H9 (cell line): Measurements from ENCODE around the gene TMIE. TPM values are rescaled to one million over a fixed set of nuclear protein-coding genes. Genes with fewer than 3 reads are reported as not detected.

ENCODE experiments used
- DNase-seq: peaks from one replicate; pipeline ENCODE4 v3.0.0-alpha.2; 2017
- H2AFZ ChIP-seq: one replicate; pipeline ENCODE4 v1.6.1; 2013; ENCODE audit warnings: mild to moderate bottlenecking, low read length, control low read depth, moderate library complexity
- H2AK5ac ChIP-seq: 2 replicates; pipeline ENCODE4 v1.6.1; 2013; ENCODE audit warnings: low read length, control low read depth, mixed read lengths; ENCODE audit not compliant: insufficient read length
- H2BK120ac ChIP-seq: one replicate; pipeline ENCODE4 v1.6.1; 2013; ENCODE audit warnings: low read depth, mild to moderate bottlenecking, low read length, control low read depth, inconsistent platforms; ENCODE audit not compliant: poor library complexity, severe bottlenecking
- H2BK12ac ChIP-seq: 2 replicates; pipeline ENCODE4 v1.6.1; 2013; ENCODE audit warnings: low read length, control low read depth, mixed read lengths, low read depth; ENCODE audit not compliant: insufficient read length
- H2BK15ac ChIP-seq: 2 replicates; pipeline ENCODE4 v1.6.1; 2013; ENCODE audit warnings: low read depth, low read length, control low read depth
- H2BK20ac ChIP-seq: one replicate; pipeline ENCODE4 v1.6.1; 2013; ENCODE audit warnings: low read depth, mild to moderate bottlenecking, low read length, control low read depth, inconsistent platforms; ENCODE audit not compliant: poor library complexity, severe bottlenecking
- H2BK5ac ChIP-seq: 2 replicates; pipeline ENCODE4 v1.6.1; 2013; ENCODE audit warnings: low read length, control low read depth, mixed read lengths; ENCODE audit not compliant: insufficient read length
- H3K14ac ChIP-seq: 2 replicates; pipeline ENCODE4 v1.6.1; 2013; ENCODE audit warnings: low read length, control low read depth; ENCODE audit not compliant: insufficient read depth
- H3K18ac ChIP-seq: 2 replicates; pipeline ENCODE4 v1.6.1; 2013; ENCODE audit warnings: low read depth, mild to moderate bottlenecking, mixed read lengths, low read length, control low read depth; ENCODE audit not compliant: insufficient read length
- H3K23ac ChIP-seq: 2 replicates; pipeline ENCODE4 v1.6.1; 2013; ENCODE audit warnings: low read length, control low read depth, mixed read lengths, low read depth; ENCODE audit not compliant: insufficient read length
- H3K23me2 ChIP-seq: 2 replicates; pipeline ENCODE4 v1.6.1; 2013; ENCODE audit warnings: low read depth, mild to moderate bottlenecking, mixed read lengths, low read length, control low read depth; ENCODE audit not compliant: insufficient read length, poor library complexity, severe bottlenecking
- H3K27ac ChIP-seq: 2 replicates; pipeline ENCODE4 v1.5.1; 2013; ENCODE audit warnings: low read length, control low read depth, mixed read lengths, low read depth; ENCODE audit not compliant: insufficient read length
- H3K27me3 ChIP-seq: 2 replicates; pipeline ENCODE4 v1.6.1; 2013; ENCODE audit warnings: low read length, control low read depth, inconsistent platforms; ENCODE audit not compliant: insufficient read depth
- H3K4ac ChIP-seq: 2 replicates; pipeline ENCODE4 v1.6.1; 2013; ENCODE audit warnings: low read depth, mild to moderate bottlenecking, control low read depth, inconsistent platforms, low read length, moderate library complexity
- H3K4me1 ChIP-seq: 2 replicates; pipeline ENCODE4 v1.6.1; 2013; ENCODE audit warnings: low read length, control low read depth, inconsistent platforms; ENCODE audit not compliant: insufficient read depth
- H3K4me2 ChIP-seq: 2 replicates; pipeline ENCODE4 v1.6.1; 2013; ENCODE audit warnings: low read length, control low read depth, mixed read lengths; ENCODE audit not compliant: insufficient read length, insufficient read depth
- H3K56ac ChIP-seq: 2 replicates; pipeline ENCODE4 v1.6.1; 2013; ENCODE audit warnings: low read depth, mild to moderate bottlenecking, mixed read lengths, low read length, control low read depth; ENCODE audit not compliant: insufficient read length
- H3K79me1 ChIP-seq: 2 replicates; pipeline ENCODE4 v1.6.1; 2013; ENCODE audit warnings: low read depth, mild to moderate bottlenecking, moderate library complexity, low read length, control low read depth, inconsistent platforms; ENCODE audit not compliant: insufficient read depth, poor library complexity, severe bottlenecking
- H3K79me2 ChIP-seq: 2 replicates; pipeline ENCODE4 v1.6.1; 2013; ENCODE audit warnings: low read length, control low read depth, inconsistent platforms; ENCODE audit not compliant: insufficient read depth
- H3K9ac ChIP-seq: 2 replicates; pipeline ENCODE4 v1.6.1; 2013; ENCODE audit warnings: low read length, control low read depth, mixed read lengths; ENCODE audit not compliant: insufficient read length; ENCODE audit errors: extremely low read depth
- H3K9me3 ChIP-seq: one replicate; pipeline ENCODE4 v1.6.1; 2013; ENCODE audit warnings: low read depth, low read length, inconsistent platforms; ENCODE audit not compliant: control insufficient read depth
- H3T11ph ChIP-seq: one replicate; pipeline ENCODE4 v1.6.1; 2013; ENCODE audit warnings: mild to moderate bottlenecking, low read length, control low read depth, inconsistent platforms
- H4K20me1 ChIP-seq: one replicate; pipeline ENCODE4 v1.6.1; 2013; ENCODE audit not compliant: control insufficient read depth, insufficient read length, insufficient read depth
- H4K5ac ChIP-seq: 2 replicates; pipeline ENCODE4 v1.6.1; 2013; ENCODE audit warnings: low read depth, mild to moderate bottlenecking, mixed read lengths, low read length, control low read depth; ENCODE audit not compliant: insufficient read length
- H4K8ac ChIP-seq: replicated peaks from 2 replicates; pipeline ENCODE4 v1.6.1; 2013; ENCODE audit warnings: low read length, control low read depth, mixed read lengths, low read depth; ENCODE audit not compliant: insufficient read length
- H4K91ac ChIP-seq: 2 replicates; pipeline ENCODE4 v1.6.1; 2013; ENCODE audit warnings: low read depth, mild to moderate bottlenecking, moderate library complexity, mixed read lengths, low read length, control low read depth; ENCODE audit not compliant: insufficient read length
- H3K27ac Mint-ChIP-seq, 3 experiments: 2 replicates in 2 of 3; 3 replicates in 1 of 3; pipeline ENCODE4 v1.8.0; 2020 to 2021; ENCODE audit warnings: mixed read lengths in 3 of 3, mild to moderate bottlenecking in 1 of 3, moderate library complexity in 1 of 3
- H3K27me3 Mint-ChIP-seq: 2 replicates; pipeline ENCODE4 v1.8.0; 2021; ENCODE audit warnings: low read depth, mild to moderate bottlenecking, moderate library complexity, mixed read lengths
- H3K36me3 Mint-ChIP-seq, 3 experiments: 2 replicates in 2 of 3; 3 replicates in 1 of 3; pipeline ENCODE4 v1.8.0; 2020 to 2021; ENCODE audit warnings: low read depth in 3 of 3, mixed read lengths in 3 of 3; ENCODE audit not compliant: insufficient read depth in 1 of 3
- H3K4me1 Mint-ChIP-seq, 2 experiments: 2 replicates each; pipeline ENCODE4 v1.8.0; 2020; ENCODE audit warnings: mixed read lengths in 2 of 2
- H3K4me3 Mint-ChIP-seq, 2 experiments: 2 replicates in 1 of 2; 3 replicates in 1 of 2; pipeline ENCODE4 v1.8.0; 2020 to 2021; ENCODE audit warnings: mild to moderate bottlenecking in 2 of 2, mixed read lengths in 2 of 2, moderate library complexity in 1 of 2
- H3K9me3 Mint-ChIP-seq, 2 experiments: 2 replicates in 1 of 2; 3 replicates in 1 of 2; pipeline ENCODE4 v1.8.0; 2020; ENCODE audit warnings: mild to moderate bottlenecking in 2 of 2, mixed read lengths in 2 of 2, moderate library complexity in 1 of 2
- CTCF ChIP-seq: fragments of 200-600 bp; sonication (generic); conservative IDR thresholded peaks from 3 replicates; pipeline ENCODE4 v1.8.0; 2021; ENCODE audit warnings: antibody characterized with exemption, mild to moderate bottlenecking
- WGBS: extraction: QIAGEN DNeasy Blood & Tissue Kit; methylation state at CpG from one replicate; pipeline ENCODE4 v1.1.7; 2013; ENCODE audit warnings: missing lambda C conversion rate, low lambda C conversion rate, mixed read lengths; ENCODE audit not compliant: insufficient read length; ENCODE audit errors: extremely low coverage; 5-methylcytosine and 5-hydroxymethylcytosine counted together
- total RNA-seq: library from RNA; stranded (reverse); gene quantifications from 2 replicates; pipeline ENCODE4 v1.2.1, GENCODE V29; 2021

The TMIE gene
- total RNA-seq, 1 experiment from 2014 or later: 0.63 TPM

DNA sequence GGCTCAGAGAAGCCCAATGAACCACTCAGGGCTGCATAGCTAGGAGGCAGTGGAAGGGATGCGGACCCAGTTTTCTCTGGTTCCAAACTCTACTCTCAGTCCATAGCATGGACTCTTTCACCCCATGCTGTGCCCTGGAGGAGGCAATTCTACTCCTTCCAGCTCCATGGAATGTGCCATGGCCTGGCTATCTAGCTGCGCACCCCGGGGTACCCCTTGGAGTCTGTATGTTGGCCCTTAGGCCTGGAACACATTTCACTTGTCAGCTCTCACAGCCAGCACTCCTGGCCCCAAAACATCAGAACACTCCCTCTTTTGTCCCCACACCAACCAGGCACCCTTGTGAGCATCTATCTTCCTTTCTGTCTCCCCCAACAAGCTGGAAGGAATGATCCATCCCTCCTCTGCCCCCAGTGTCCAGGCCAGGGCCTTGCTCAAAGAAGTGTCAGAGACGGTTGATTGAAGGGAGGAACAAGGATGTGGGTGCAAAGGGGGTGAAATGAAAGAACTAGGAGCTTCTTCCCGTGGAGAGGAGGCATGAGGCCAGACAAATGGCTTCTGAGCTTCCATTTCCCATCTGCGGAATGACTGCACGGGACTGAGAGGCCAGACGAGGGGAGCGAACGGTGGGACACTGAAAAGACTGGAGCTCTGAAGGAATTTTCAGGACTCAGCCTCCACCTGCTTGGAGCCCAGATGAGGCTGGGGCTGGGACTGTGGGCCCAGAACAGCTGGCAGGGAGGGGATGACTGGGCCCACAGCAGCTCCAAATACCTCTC, 13.7 kb downstream of the TMIE start:
- Histone ChIP-seq H3K27ac (no peak overlapping the region), H3K4me2 (no peak overlapping the region), H3K23ac (no peak overlapping the region), H3K9ac (no peak overlapping the region), H4K5ac (no peak overlapping the region), H3K27me3 (no peaks in the 10 kb centered on the region), H3K9me3 (no peaks in the 10 kb centered on the region), H2BK20ac (no peak overlapping the region), H2BK15ac (no peak overlapping the region), H2BK12ac (no peak overlapping the region), H3K4me1 (no peaks in the 10 kb centered on the region), H3K79me1 (no peaks in the 10 kb centered on the region), H3K18ac (no peak overlapping the region), H3K23me2 (no peaks in the 10 kb centered on the region), H3K79me2 (no peaks in the 10 kb centered on the region), H4K8ac (no peak overlapping the region), H2AFZ (no peak overlapping the region), H2AK5ac (no peak overlapping the region), H2BK5ac (no peak overlapping the region), H3K56ac (no peak overlapping the region), H3T11ph (no peak overlapping the region), H3K14ac (no peak overlapping the region), H4K20me1 (no peaks in the 10 kb centered on the region), H4K91ac (no peak overlapping the region), H3K4ac (no peak overlapping the region), H2BK120ac (no peak overlapping the region)
- Mint-ChIP-seq H3K27ac (no peak overlapping the region; a peak in 1 of 7 replicates), H3K4me1 (peaks cover 5% of the 10 kb centered on the region in 2 experiments), H3K36me3 (no peaks in the 10 kb centered on the region), H3K27me3 (no peaks in the 10 kb centered on the region; the same call in none of the 2 replicates), H3K9me3 (no peaks in the 10 kb centered on the region), H3K4me3 (no peak overlapping the region; a peak in 1 of 5 replicates)
- WGBS: no CpG with 5 or more reads among the region's 10 CpGs
- DNase-seq: peak; percentile 17
- TF ChIP-seq CTCF: no peak
